ENCODE data around the gene NOL4L.

GRCh38 chr20:32631933-32632460 lies 46.9 kb upstream of the NOL4L start:
- no peak for TF ChIP-seq CTCF (IDR thresholded peaks at IDR 0.05; ENCODE audit: low read depth, low read length)
- no peak for TF ChIP-seq POLR2A (IDR thresholded peaks at IDR 0.05; ENCODE audit: extremely low read depth, insufficient read length)
- TF ChIP-seq MYC (IDR thresholded peaks at IDR 0.05; ENCODE audit: low read depth, low read length): no peak

All from NB4 (cell line).